ENCODE data around the gene TM7SF3.

The TM7SF3 gene

GRCh38 chr12:26941215-26941594 lies 73.0 kb downstream of the TM7SF3 start:
- H3K27ac Mint-ChIP-seq, result peak overlapping the region; percentile 93 to 95
- no peaks in the 10 kb centered on the region for H3K27me3 Mint-ChIP-seq
- H3K36me3 Mint-ChIP-seq (ENCODE audit: insufficient read depth), result peaks cover 29% of the 10 kb centered on the region
- ATAC-seq (replicated peaks), result no peak
- H3K4me1 Mint-ChIP-seq (ENCODE audit: low read depth in 2 of 2), result peaks cover 36 to 77% of the 10 kb centered on the region in 2 donors
- H3K4me3 Mint-ChIP-seq, result peak overlapping the region; percentile 92 to 94
- no peaks in the 10 kb centered on the region for H3K9me3 Mint-ChIP-seq
- no peak for DNase-seq

GRCh38 chr12:26940516-26941214 lies 73.5 kb downstream of the TM7SF3 start:
- peaks cover 35 to 77% of the 10 kb centered on the region in 2 donors for H3K4me1 Mint-ChIP-seq (ENCODE audit: low read depth in 2 of 2)
- H3K27me3 Mint-ChIP-seq, result no peaks in the 10 kb centered on the region
- no peak for DNase-seq
- ATAC-seq (replicated peaks), result no peak
- peak overlapping the region; percentile 93 to 95 for H3K27ac Mint-ChIP-seq
- H3K36me3 Mint-ChIP-seq (ENCODE audit: insufficient read depth), result peaks cover 28% of the 10 kb centered on the region
- H3K9me3 Mint-ChIP-seq, result no peaks in the 10 kb centered on the region
- H3K4me3 Mint-ChIP-seq, result peak overlapping the region; percentile 92 to 94

- Mint-ChIP-seq H3K27ac (peak overlapping the region; percentile 95 to 99), H3K36me3 (ENCODE audit: insufficient read depth) (peaks cover 24% of the 10 kb centered on the region), H3K4me1 (ENCODE audit: low read depth in 2 of 2) (peaks cover 39 to 79% of the 10 kb centered on the region in 2 donors), H3K4me3 (peak overlapping the region; percentile 92 to 94), H3K27me3 (no peaks in the 10 kb centered on the region), H3K9me3 (no peaks in the 10 kb centered on the region)
- ATAC-seq (replicated peaks) (no peak), DNase-seq (no peak)
Observed at GRCh38 chr12:26939953-26940352, 74.2 kb downstream of the TM7SF3 start.

- H3K9me3 Mint-ChIP-seq, result no peaks in the 10 kb centered on the region
- peak overlapping the region; percentile 92 to 94 for H3K4me3 Mint-ChIP-seq
- no peaks in the 10 kb centered on the region for H3K27me3 Mint-ChIP-seq
- peaks cover 24% of the 10 kb centered on the region for H3K36me3 Mint-ChIP-seq (ENCODE audit: insufficient read depth)
- ATAC-seq (replicated peaks) (no peak), DNase-seq (no peak)
- H3K27ac Mint-ChIP-seq, result peak overlapping the region; percentile 95 to 99
- peaks cover 44 to 82% of the 10 kb centered on the region in 2 donors for H3K4me1 Mint-ChIP-seq (ENCODE audit: low read depth in 2 of 2)
Observed at GRCh38 chr12:26939192-26939832, 74.9 kb downstream of the TM7SF3 start.

- Mint-ChIP-seq H3K27me3 (no peaks in the 10 kb centered on the region), H3K27ac (peak overlapping the region; percentile 95 to 99), H3K4me1 (ENCODE audit: low read depth in 2 of 2) (peaks cover 39 to 77% of the 10 kb centered on the region in 2 donors), H3K36me3 (ENCODE audit: insufficient read depth) (peaks cover 24% of the 10 kb centered on the region), H3K4me3 (peak overlapping the region; percentile 92 to 94), H3K9me3 (no peaks in the 10 kb centered on the region)
- ATAC-seq (replicated peaks) (peak; percentile 7), DNase-seq (no peak)
Observed at GRCh38 chr12:26938701-26939062, 75.5 kb downstream of the TM7SF3 start.

- H3K4me1 Mint-ChIP-seq (ENCODE audit: low read depth in 2 of 2), result peaks cover 39 to 77% of the 10 kb centered on the region in 2 donors
- H3K9me3 Mint-ChIP-seq, result no peaks in the 10 kb centered on the region
- H3K36me3 Mint-ChIP-seq (ENCODE audit: insufficient read depth), result peaks cover 24% of the 10 kb centered on the region
- H3K27me3 Mint-ChIP-seq, result no peaks in the 10 kb centered on the region
- H3K4me3 Mint-ChIP-seq, result peak within 1 kb of the TSS; percentile 92 to 94
- DNase-seq (peak; percentile 94 to 96 (median 95)), ATAC-seq (replicated peaks) (peak; percentile 89)
- H3K27ac Mint-ChIP-seq, result peak within 1 kb of the TSS; percentile 95 to 99
Observed at GRCh38 chr12:26937863-26938700, 76.1 kb downstream of the TM7SF3 start, which contains the start of the genes FGFR1OP2 and INTS13. Gene FGFR1OP2, plus strand, starts transcription at chr12:26938470. Its CDS starts 15,689 bp downstream, at chr12:26954159. Gene INTS13, minus strand, starts transcription at chr12:26937981. Its CDS starts 1,178 bp downstream, at chr12:26936803.

- Mint-ChIP-seq H3K4me1 (ENCODE audit: low read depth in 2 of 2) (peaks cover 44 to 77% of the 10 kb centered on the region in 2 donors), H3K4me3 (peak overlapping the region; percentile 92 to 94), H3K9me3 (no peaks in the 10 kb centered on the region), H3K27ac (peak overlapping the region; percentile 95 to 99), H3K36me3 (ENCODE audit: insufficient read depth) (peaks cover 24% of the 10 kb centered on the region), H3K27me3 (no peaks in the 10 kb centered on the region)
- ATAC-seq (replicated peaks), result no peak
- no peak for DNase-seq
Observed at GRCh38 chr12:26937443-26937862, 76.7 kb downstream of the TM7SF3 start.

- Mint-ChIP-seq H3K27ac (peak overlapping the region; percentile 95 to 99), H3K36me3 (ENCODE audit: insufficient read depth) (peaks cover 26% of the 10 kb centered on the region), H3K27me3 (no peaks in the 10 kb centered on the region), H3K4me3 (peak overlapping the region; percentile 92 to 94), H3K9me3 (no peaks in the 10 kb centered on the region), H3K4me1 (ENCODE audit: low read depth in 2 of 2) (peaks cover 43 to 77% of the 10 kb centered on the region in 2 donors)
- ATAC-seq (replicated peaks), result no peak
- no peak for DNase-seq
Observed at GRCh38 chr12:26936559-26937442, 77.4 kb downstream of the TM7SF3 start.

- Mint-ChIP-seq H3K27me3 (no peaks in the 10 kb centered on the region), H3K36me3 (ENCODE audit: insufficient read depth) (peaks cover 30% of the 10 kb centered on the region), H3K4me3 (peak overlapping the region; percentile 92 to 94), H3K4me1 (ENCODE audit: low read depth in 2 of 2) (peaks cover 43 to 71% of the 10 kb centered on the region in 2 donors), H3K27ac (peak overlapping the region; percentile 95 to 99), H3K9me3 (no peaks in the 10 kb centered on the region)
- ATAC-seq (replicated peaks) (no peak), DNase-seq (no peak)
Observed at GRCh38 chr12:26935636-26936378, 78.4 kb downstream of the TM7SF3 start.

GRCh38 chr12:26929590-26929989 lies 84.6 kb downstream of the TM7SF3 start:
- Mint-ChIP-seq H3K36me3 (ENCODE audit: insufficient read depth) (peaks cover 35% of the 10 kb centered on the region), H3K27me3 (no peaks in the 10 kb centered on the region), H3K4me1 (ENCODE audit: low read depth in 2 of 2) (peaks cover 27 to 29% of the 10 kb centered on the region in 2 donors), H3K27ac (peak overlapping the region in 1 of 2 donors; percentile 75), H3K9me3 (no peaks in the 10 kb centered on the region), H3K4me3 (no peak overlapping the region)
- DNase-seq, result no peak
- no peak for ATAC-seq (replicated peaks)

- no peak for ATAC-seq (replicated peaks)
- H3K4me1 Mint-ChIP-seq (ENCODE audit: low read depth in 2 of 2), result peaks cover 25 to 26% of the 10 kb centered on the region in 2 donors
- no peak for DNase-seq
- H3K9me3 Mint-ChIP-seq, result no peaks in the 10 kb centered on the region
- H3K27me3 Mint-ChIP-seq, result no peaks in the 10 kb centered on the region
- peak overlapping the region in 1 of 2 donors; percentile 63 for H3K27ac Mint-ChIP-seq
- peaks cover 42% of the 10 kb centered on the region for H3K36me3 Mint-ChIP-seq (ENCODE audit: insufficient read depth)
- H3K4me3 Mint-ChIP-seq, result no peak overlapping the region
Observed at GRCh38 chr12:26928661-26929060, 85.5 kb downstream of the TM7SF3 start.

Measured in effector memory CD8-positive, alpha-beta T cell (primary cell).